ENCODE measurements around the gene ATP8A2. TPM values are rescaled to one million over a fixed set of nuclear protein-coding genes. Genes with fewer than 3 reads are reported as not detected.

Gene ATP8A2
- total RNA-seq, 2 experiments from 2014 or later, result not detected

DNA sequence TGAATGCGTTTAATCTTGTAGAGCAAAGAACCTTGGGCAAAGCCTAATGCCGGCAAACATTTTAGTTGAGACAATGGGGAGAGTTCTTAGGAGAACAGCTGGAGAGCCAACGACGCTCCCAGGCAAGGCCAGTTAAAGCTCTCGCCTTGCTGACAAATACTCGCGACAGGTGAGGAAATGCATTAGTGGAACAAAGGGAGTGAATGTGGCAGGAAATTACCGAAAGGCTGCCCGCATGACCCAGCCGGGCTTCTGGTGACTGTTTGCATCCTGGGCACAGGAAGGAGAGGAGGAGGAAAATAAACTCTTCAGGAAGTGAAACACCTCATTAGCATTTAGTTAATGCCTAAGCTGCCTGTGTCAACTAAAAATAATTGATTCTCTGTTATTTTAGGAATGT is 605.4 kb downstream of the ATP8A2 start:
- no peaks in the 10 kb centered on the region for H3K9me2 ChIP-seq (ENCODE audit: insufficient read depth, low read length)
- H2AFZ ChIP-seq (ENCODE audit: low read length), result no peak overlapping the region
- TF ChIP-seq EZH2phosphoT487 (IDR thresholded peaks at IDR 0.05; ENCODE audit: borderline replicate concordance, low read depth, low read length), result no peak
- TF ChIP-seq, protein P1, sequence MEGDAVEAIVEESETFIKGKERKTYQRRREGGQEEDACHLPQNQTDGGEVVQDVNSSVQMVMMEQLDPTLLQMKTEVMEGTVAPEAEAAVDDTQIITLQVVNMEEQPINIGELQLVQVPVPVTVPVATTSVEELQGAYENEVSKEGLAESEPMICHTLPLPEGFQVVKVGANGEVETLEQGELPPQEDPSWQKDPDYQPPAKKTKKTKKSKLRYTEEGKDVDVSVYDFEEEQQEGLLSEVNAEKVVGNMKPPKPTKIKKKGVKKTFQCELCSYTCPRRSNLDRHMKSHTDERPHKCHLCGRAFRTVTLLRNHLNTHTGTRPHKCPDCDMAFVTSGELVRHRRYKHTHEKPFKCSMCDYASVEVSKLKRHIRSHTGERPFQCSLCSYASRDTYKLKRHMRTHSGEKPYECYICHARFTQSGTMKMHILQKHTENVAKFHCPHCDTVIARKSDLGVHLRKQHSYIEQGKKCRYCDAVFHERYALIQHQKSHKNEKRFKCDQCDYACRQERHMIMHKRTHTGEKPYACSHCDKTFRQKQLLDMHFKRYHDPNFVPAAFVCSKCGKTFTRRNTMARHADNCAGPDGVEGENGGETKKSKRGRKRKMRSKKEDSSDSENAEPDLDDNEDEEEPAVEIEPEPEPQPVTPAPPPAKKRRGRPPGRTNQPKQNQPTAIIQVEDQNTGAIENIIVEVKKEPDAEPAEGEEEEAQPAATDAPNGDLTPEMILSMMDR (conservative IDR thresholded peaks at IDR 0.05; ENCODE audit: low read length), result no peak
- H3K9me3 ChIP-seq (ENCODE audit: low read length), result no peaks in the 10 kb centered on the region
- H3K79me2 ChIP-seq (ENCODE audit: insufficient read depth, low read depth, low read length), result no peaks in the 10 kb centered on the region
- DNase-seq (ENCODE audit: low spot score), result no peak
- H3K36me3 ChIP-seq (ENCODE audit: insufficient read depth, low read length), result no peaks in the 10 kb centered on the region
- H3K4me3 ChIP-seq (ENCODE audit: low read depth, low read length, poor library complexity, severe bottlenecking), result no peak overlapping the region
- no peaks in the 10 kb centered on the region for H4K20me1 ChIP-seq (ENCODE audit: insufficient read depth, low read length)
- no peak overlapping the region for H3K27ac ChIP-seq (ENCODE audit: low read depth, low read length, poor library complexity, severe bottlenecking)
- BruUV-seq (replicated peaks), result no TSS peak
- no peak overlapping the region for H3K4me2 ChIP-seq (ENCODE audit: low read length)
- ChIA-PET POLR2A (no interaction called here), CTCF (ENCODE audit: unreplicated experiment) (no interaction called here)
- intact Hi-C loops (cut with micrococcal nuclease; ENCODE audit: unreplicated experiment), result no loop called here
- H3K4me1 ChIP-seq (ENCODE audit: insufficient read depth, low read length, poor library complexity, severe bottlenecking), result no peaks in the 10 kb centered on the region

DNA sequence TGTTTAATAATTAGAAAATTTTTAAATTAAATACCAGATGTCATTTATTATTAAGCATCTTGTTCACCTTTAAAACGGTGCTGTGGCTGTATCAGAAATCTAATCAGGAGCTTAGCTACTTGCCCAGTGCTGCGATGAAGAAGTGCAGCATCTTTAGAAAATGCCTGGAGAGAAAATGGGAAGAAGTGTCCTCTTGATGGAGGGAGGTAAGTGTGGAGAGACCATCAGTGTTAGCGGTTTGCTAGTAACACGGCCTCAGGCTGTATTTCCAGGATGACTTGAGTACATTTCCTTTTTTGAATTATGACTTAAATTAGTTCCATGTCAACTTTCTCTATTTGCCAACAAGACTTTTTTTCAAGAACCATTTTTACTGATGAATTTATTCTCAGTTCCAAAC is 605.9 kb downstream of the ATP8A2 start:
- POLR2A ChIA-PET, result interaction anchor here (0.8 kb wide), 1 partner anchor 427 kb away, joined by 3 read pairs; no protein-coding TSS in a partner anchor
- TF ChIP-seq, protein P1 (conservative IDR thresholded peaks at IDR 0.05; ENCODE audit: low read length), result no peak
- no peak for TF ChIP-seq EZH2phosphoT487 (IDR thresholded peaks at IDR 0.05; ENCODE audit: borderline replicate concordance, low read depth, low read length)
- H3K9me2 ChIP-seq (ENCODE audit: insufficient read depth, low read length), result no peaks in the 10 kb centered on the region
- no peaks in the 10 kb centered on the region for H3K79me2 ChIP-seq (ENCODE audit: insufficient read depth, low read depth, low read length)
- no peaks in the 10 kb centered on the region for H3K4me1 ChIP-seq (ENCODE audit: insufficient read depth, low read length, poor library complexity, severe bottlenecking)
- no peak overlapping the region for H3K27ac ChIP-seq (ENCODE audit: low read depth, low read length, poor library complexity, severe bottlenecking)
- no peak overlapping the region for H2AFZ ChIP-seq (ENCODE audit: low read length)
- CTCF ChIA-PET (ENCODE audit: unreplicated experiment), result no interaction called here
- H4K20me1 ChIP-seq (ENCODE audit: insufficient read depth, low read length), result no peaks in the 10 kb centered on the region
- no peak overlapping the region for H3K4me2 ChIP-seq (ENCODE audit: low read length)
- H3K4me3 ChIP-seq (ENCODE audit: low read depth, low read length, poor library complexity, severe bottlenecking), result no peak overlapping the region
- H3K9me3 ChIP-seq (ENCODE audit: low read length), result no peaks in the 10 kb centered on the region
- H3K36me3 ChIP-seq (ENCODE audit: insufficient read depth, low read length), result no peaks in the 10 kb centered on the region
- intact Hi-C loops (cut with micrococcal nuclease; ENCODE audit: unreplicated experiment), result no loop called here
- no TSS peak for BruUV-seq (replicated peaks)
- DNase-seq (ENCODE audit: low spot score), result no peak

DNA sequence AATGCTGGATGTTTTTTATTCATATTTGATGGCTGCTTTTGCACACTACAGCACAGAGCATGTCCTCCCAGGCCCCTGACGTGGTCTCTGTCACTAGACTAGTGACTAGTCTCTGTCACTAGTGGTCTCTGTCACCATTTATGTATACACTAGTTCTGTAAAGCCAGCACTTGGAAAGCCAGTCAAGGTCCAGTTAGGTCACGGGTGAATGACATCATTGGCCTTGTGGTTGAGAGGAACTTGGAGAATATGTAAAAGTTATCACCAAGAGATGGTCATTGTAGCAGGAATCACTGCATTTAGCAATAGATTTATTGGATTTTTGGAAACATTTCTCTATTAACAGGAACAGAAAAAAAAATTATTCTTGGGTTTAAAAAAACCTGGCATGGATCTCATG is 607.2 kb downstream of the ATP8A2 start:
- no peaks in the 10 kb centered on the region for H3K9me3 ChIP-seq (ENCODE audit: low read length)
- DNase-seq (ENCODE audit: low spot score), result no peak
- ChIA-PET CTCF (ENCODE audit: unreplicated experiment) (no interaction called here), POLR2A (no interaction called here)
- no peak overlapping the region for H2AFZ ChIP-seq (ENCODE audit: low read length)
- intact Hi-C loops (cut with micrococcal nuclease; ENCODE audit: unreplicated experiment), result no loop called here
- no peaks in the 10 kb centered on the region for H3K79me2 ChIP-seq (ENCODE audit: insufficient read depth, low read depth, low read length)
- TF ChIP-seq, protein P1 (conservative IDR thresholded peaks at IDR 0.05; ENCODE audit: low read length), result no peak
- TF ChIP-seq EZH2phosphoT487 (IDR thresholded peaks at IDR 0.05; ENCODE audit: borderline replicate concordance, low read depth, low read length), result no peak
- H4K20me1 ChIP-seq (ENCODE audit: insufficient read depth, low read length), result no peaks in the 10 kb centered on the region
- no peak overlapping the region for H3K27ac ChIP-seq (ENCODE audit: low read depth, low read length, poor library complexity, severe bottlenecking)
- H3K9me2 ChIP-seq (ENCODE audit: insufficient read depth, low read length), result no peaks in the 10 kb centered on the region
- H3K36me3 ChIP-seq (ENCODE audit: insufficient read depth, low read length), result no peaks in the 10 kb centered on the region
- H3K4me1 ChIP-seq (ENCODE audit: insufficient read depth, low read length, poor library complexity, severe bottlenecking), result no peaks in the 10 kb centered on the region
- no peak overlapping the region for H3K4me2 ChIP-seq (ENCODE audit: low read length)
- no peak overlapping the region for H3K4me3 ChIP-seq (ENCODE audit: low read depth, low read length, poor library complexity, severe bottlenecking)
- no TSS peak for BruUV-seq (replicated peaks)

All from OCI-LY7 (cell line).